ENCODE results near the gene RNF130. TPM values are rescaled to one million over a fixed set of nuclear protein-coding genes. Genes with fewer than 3 reads are reported as not detected.

Gene RNF130
- total RNA-seq, 1 donor from 2014 or later: 104 TPM

DNA sequence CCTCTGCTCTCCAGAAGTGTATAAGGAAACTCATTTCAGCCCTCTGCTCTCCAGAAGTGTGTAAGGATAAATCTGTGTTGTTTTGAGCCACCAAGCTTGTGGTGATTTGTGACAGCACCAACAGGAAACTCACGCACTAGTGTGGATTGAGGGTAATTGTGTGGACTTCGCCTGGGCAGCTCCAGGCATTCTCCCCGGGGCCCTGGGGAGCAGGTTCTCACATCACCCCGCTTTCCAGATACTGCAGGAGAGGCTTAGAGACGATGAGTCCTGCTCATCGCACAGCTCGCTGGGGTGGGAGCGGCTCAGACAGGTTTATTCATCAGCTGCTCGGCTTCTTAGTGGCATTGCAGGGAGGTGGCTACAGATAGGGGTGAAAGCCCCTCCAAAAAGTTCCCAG is 38.4 kb upstream of the RNF130 start:
- peaks cover 6% of the 10 kb centered on the region for H3K27me3 Mint-ChIP-seq (ENCODE audit: unreplicated experiment)
- TF ChIP-seq, protein P1, sequence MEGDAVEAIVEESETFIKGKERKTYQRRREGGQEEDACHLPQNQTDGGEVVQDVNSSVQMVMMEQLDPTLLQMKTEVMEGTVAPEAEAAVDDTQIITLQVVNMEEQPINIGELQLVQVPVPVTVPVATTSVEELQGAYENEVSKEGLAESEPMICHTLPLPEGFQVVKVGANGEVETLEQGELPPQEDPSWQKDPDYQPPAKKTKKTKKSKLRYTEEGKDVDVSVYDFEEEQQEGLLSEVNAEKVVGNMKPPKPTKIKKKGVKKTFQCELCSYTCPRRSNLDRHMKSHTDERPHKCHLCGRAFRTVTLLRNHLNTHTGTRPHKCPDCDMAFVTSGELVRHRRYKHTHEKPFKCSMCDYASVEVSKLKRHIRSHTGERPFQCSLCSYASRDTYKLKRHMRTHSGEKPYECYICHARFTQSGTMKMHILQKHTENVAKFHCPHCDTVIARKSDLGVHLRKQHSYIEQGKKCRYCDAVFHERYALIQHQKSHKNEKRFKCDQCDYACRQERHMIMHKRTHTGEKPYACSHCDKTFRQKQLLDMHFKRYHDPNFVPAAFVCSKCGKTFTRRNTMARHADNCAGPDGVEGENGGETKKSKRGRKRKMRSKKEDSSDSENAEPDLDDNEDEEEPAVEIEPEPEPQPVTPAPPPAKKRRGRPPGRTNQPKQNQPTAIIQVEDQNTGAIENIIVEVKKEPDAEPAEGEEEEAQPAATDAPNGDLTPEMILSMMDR (IDR thresholded peaks at IDR 0.05; ENCODE audit: partially characterized antibody, unreplicated experiment): no peak
- no peaks in the 10 kb centered on the region for H3K4me1 Mint-ChIP-seq (ENCODE audit: low read depth, unreplicated experiment)
- no peak overlapping the region for H3K27ac Mint-ChIP-seq (ENCODE audit: unreplicated experiment)
- no peak for DNase-seq
- peaks cover 24% of the 10 kb centered on the region for H3K36me3 Mint-ChIP-seq (ENCODE audit: unreplicated experiment)
- peaks cover 5% of the 10 kb centered on the region for H3K9me3 Mint-ChIP-seq (ENCODE audit: unreplicated experiment)
- H3K4me3 Mint-ChIP-seq (ENCODE audit: unreplicated experiment): no peak overlapping the region

- DNase-seq: no peak
- peaks cover 24% of the 10 kb centered on the region for H3K36me3 Mint-ChIP-seq (ENCODE audit: unreplicated experiment)
- H3K9me3 Mint-ChIP-seq (ENCODE audit: unreplicated experiment): peaks cover 5% of the 10 kb centered on the region
- H3K4me3 Mint-ChIP-seq (ENCODE audit: unreplicated experiment): no peak overlapping the region
- H3K4me1 Mint-ChIP-seq (ENCODE audit: low read depth, unreplicated experiment): no peaks in the 10 kb centered on the region
- TF ChIP-seq, protein P1 (IDR thresholded peaks at IDR 0.05; ENCODE audit: partially characterized antibody, unreplicated experiment): no peak
- H3K27ac Mint-ChIP-seq (ENCODE audit: unreplicated experiment): no peak overlapping the region
- H3K27me3 Mint-ChIP-seq (ENCODE audit: unreplicated experiment): peaks cover 6% of the 10 kb centered on the region
Observed at GRCh38 chr5:180107005-180107404, 35.4 kb upstream of the RNF130 start.

DNA sequence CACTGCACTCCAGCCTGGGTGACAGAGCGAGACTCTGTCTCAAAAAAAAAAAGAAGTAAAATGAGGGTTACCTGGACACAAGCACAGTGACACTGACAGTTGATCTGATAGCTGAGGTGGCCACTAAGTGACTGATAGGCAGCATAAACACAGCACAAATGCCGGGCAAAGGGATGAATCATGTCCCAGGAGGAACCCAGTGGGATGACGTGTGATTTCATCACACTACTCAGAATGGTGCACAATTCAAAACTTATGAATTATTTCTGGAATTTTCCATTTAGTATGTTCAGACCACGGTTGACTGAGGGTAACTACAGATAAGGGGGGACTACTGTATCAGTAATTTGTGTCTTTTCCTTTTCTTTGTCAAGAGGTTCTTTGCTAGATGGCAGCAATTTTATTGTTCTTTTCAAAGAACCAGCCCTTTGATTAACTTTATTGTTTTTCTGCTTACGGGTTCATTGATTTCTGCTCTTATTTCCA is 34.3 kb upstream of the RNF130 start:
- H3K27ac Mint-ChIP-seq (ENCODE audit: unreplicated experiment): peak overlapping the region; percentile 34
- DNase-seq: no peak
- TF ChIP-seq, protein P1 (IDR thresholded peaks at IDR 0.05; ENCODE audit: partially characterized antibody, unreplicated experiment): no peak
- peaks cover 24% of the 10 kb centered on the region for H3K36me3 Mint-ChIP-seq (ENCODE audit: unreplicated experiment)
- H3K4me1 Mint-ChIP-seq (ENCODE audit: low read depth, unreplicated experiment): no peaks in the 10 kb centered on the region
- H3K9me3 Mint-ChIP-seq (ENCODE audit: unreplicated experiment): peaks cover 5% of the 10 kb centered on the region
- H3K4me3 Mint-ChIP-seq (ENCODE audit: unreplicated experiment): no peak overlapping the region
- peaks cover 6% of the 10 kb centered on the region for H3K27me3 Mint-ChIP-seq (ENCODE audit: unreplicated experiment)

DNA sequence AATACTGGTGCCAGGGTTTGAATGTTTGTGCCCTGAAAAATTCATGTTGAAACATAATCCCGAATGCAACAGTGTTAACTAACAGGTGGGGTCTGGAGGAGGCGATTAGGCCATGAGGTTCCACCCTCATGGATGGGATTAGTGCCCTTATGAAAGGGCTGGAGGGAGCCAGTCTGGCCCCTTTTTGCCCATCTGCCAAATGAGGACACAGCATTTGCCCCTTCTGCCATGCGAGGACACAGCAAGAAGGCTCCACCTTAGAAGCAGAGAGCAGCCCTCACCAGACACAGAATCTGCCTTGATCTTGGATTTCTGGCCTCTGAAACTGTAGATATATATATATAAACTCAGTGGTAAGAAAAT is 32.6 kb upstream of the RNF130 start:
- H3K4me1 Mint-ChIP-seq (ENCODE audit: low read depth, unreplicated experiment): no peaks in the 10 kb centered on the region
- no peak overlapping the region for H3K27ac Mint-ChIP-seq (ENCODE audit: unreplicated experiment)
- peaks cover 6% of the 10 kb centered on the region for H3K27me3 Mint-ChIP-seq (ENCODE audit: unreplicated experiment)
- H3K9me3 Mint-ChIP-seq (ENCODE audit: unreplicated experiment): peaks cover 5% of the 10 kb centered on the region
- no peak overlapping the region for H3K4me3 Mint-ChIP-seq (ENCODE audit: unreplicated experiment)
- TF ChIP-seq, protein P1 (IDR thresholded peaks at IDR 0.05; ENCODE audit: partially characterized antibody, unreplicated experiment): no peak
- peaks cover 19% of the 10 kb centered on the region for H3K36me3 Mint-ChIP-seq (ENCODE audit: unreplicated experiment)
- no peak for DNase-seq

GRCh38 chr5:180103487-180104167 is 32.1 kb upstream of the RNF130 start:
- no peak overlapping the region for H3K4me3 Mint-ChIP-seq (ENCODE audit: unreplicated experiment)
- no peak for DNase-seq
- peaks cover 5% of the 10 kb centered on the region for H3K9me3 Mint-ChIP-seq (ENCODE audit: unreplicated experiment)
- TF ChIP-seq, protein P1 (IDR thresholded peaks at IDR 0.05; ENCODE audit: partially characterized antibody, unreplicated experiment): no peak
- no peaks in the 10 kb centered on the region for H3K4me1 Mint-ChIP-seq (ENCODE audit: low read depth, unreplicated experiment)
- H3K27ac Mint-ChIP-seq (ENCODE audit: unreplicated experiment): no peak overlapping the region
- peaks cover 17% of the 10 kb centered on the region for H3K36me3 Mint-ChIP-seq (ENCODE audit: unreplicated experiment)
- H3K27me3 Mint-ChIP-seq (ENCODE audit: unreplicated experiment): peaks cover 6% of the 10 kb centered on the region
